GM19397 (cell line): Measurements from ENCODE around the gene SAMD10.
"Not testable (repeated sequence)": the region's sequence is repeated elsewhere in the genome, so short reads cannot be mapped to it uniquely, and the experiment has no call there.

ENCODE experiments used
- ATAC-seq: cut with Tn5 transposase; IDR thresholded peaks from one replicate; pipeline ENCODE4 v1.9.1; 2021; ENCODE audit warnings: mild to moderate bottlenecking, moderate library complexity; ENCODE audit not compliant: unreplicated experiment

The SAMD10 gene

GRCh38 chr20:64003960-64004725, 24.7 kb upstream of the SAMD10 start:
- no peak for ATAC-seq

- ATAC-seq: no peak
These were observed 22.2 kb upstream of the SAMD10 start for GRCh38 chr20:64001607-64002011.

- ATAC-seq: no peak
These were observed 21.5 kb upstream of the SAMD10 start for GRCh38 chr20:64000906-64001305.

GRCh38 chr20:63982937-63983336, 3.5 kb upstream of the SAMD10 start:
- ATAC-seq: no peak

GRCh38 chr20:63980806-63981728, 1.6 kb upstream of the SAMD10 start, which contains the start of gene PRPF6:
Gene PRPF6, plus strand, starts transcription at chr20:63981132. Its CDS starts 114 bp downstream, at chr20:63981246.
- peak; percentile 61 for ATAC-seq

GRCh38 chr20:63980317-63980805, 919 bp upstream of the SAMD10 start:
- peak; percentile 2 for ATAC-seq

GRCh38 chr20:63979229-63979556, 249 bp downstream of the SAMD10 start:
- no peak for ATAC-seq

GRCh38 chr20:63978319-63979228, 868 bp downstream of the SAMD10 start:
- ATAC-seq: peak; percentile 36

- no peak for ATAC-seq
These were observed 1.6 kb downstream of the SAMD10 start for GRCh38 chr20:63977739-63978276.

- ATAC-seq: no peak
These were observed 2.3 kb downstream of the SAMD10 start for GRCh38 chr20:63976980-63977738.

- not testable (repeated sequence) for ATAC-seq
These were observed 2.9 kb downstream of the SAMD10 start for GRCh38 chr20:63976511-63976910.

- ATAC-seq: no peak
These were observed 4.8 kb downstream of the SAMD10 start for GRCh38 chr20:63974402-63975200.

GRCh38 chr20:63973636-63974401, 5.6 kb downstream of the SAMD10 start:
- no peak for ATAC-seq

GRCh38 chr20:63973160-63973479, 6.3 kb downstream of the SAMD10 start:
- ATAC-seq: no peak

GRCh38 chr20:63972312-63973159, 6.9 kb downstream of the SAMD10 start:
- ATAC-seq: no peak

- ATAC-seq: not testable (repeated sequence)
These were observed 7.5 kb downstream of the SAMD10 start for GRCh38 chr20:63971960-63972311.

GRCh38 chr20:63970714-63971431, 8.6 kb downstream of the SAMD10 start:
- ATAC-seq: no peak
